ENCODE results near the gene SUN2. TPM values are rescaled to one million over a fixed set of nuclear protein-coding genes. Genes with fewer than 3 reads are reported as not detected.

SUN2 gene
- total and polyA plus RNA-seq, 9 of the 15 experiments (the other 6 are each of a cell fraction or from before 2014, with no cell fraction given), result 0.11 to 42.6 (median 16.7) TPM

- TF ChIP-seq, protein P1, sequence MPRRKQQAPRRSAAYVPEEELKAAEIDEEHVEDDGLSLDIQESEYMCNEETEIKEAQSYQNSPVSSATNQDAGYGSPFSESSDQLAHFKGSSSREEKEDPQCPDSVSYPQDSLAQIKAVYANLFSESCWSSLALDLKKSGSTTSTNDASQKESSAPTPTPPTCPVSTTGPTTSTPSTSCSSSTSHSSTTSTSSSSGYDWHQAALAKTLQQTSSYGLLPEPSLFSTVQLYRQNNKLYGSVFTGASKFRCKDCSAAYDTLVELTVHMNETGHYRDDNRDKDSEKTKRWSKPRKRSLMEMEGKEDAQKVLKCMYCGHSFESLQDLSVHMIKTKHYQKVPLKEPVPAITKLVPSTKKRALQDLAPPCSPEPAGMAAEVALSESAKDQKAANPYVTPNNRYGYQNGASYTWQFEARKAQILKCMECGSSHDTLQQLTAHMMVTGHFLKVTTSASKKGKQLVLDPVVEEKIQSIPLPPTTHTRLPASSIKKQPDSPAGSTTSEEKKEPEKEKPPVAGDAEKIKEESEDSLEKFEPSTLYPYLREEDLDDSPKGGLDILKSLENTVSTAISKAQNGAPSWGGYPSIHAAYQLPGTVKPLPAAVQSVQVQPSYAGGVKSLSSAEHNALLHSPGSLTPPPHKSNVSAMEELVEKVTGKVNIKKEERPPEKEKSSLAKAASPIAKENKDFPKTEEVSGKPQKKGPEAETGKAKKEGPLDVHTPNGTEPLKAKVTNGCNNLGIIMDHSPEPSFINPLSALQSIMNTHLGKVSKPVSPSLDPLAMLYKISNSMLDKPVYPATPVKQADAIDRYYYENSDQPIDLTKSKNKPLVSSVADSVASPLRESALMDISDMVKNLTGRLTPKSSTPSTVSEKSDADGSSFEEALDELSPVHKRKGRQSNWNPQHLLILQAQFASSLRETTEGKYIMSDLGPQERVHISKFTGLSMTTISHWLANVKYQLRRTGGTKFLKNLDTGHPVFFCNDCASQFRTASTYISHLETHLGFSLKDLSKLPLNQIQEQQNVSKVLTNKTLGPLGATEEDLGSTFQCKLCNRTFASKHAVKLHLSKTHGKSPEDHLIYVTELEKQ (CRISPR knock-in tag; IDR thresholded peaks at IDR 0.05), result no peak
- TF ChIP-seq TBP (optimal IDR thresholded peaks at IDR 0.05; ENCODE audit: low read depth, low read length), result no peak
- TF ChIP-seq BRD4 (IDR thresholded peaks at IDR 0.05), result no peak
- TF ChIP-seq ARID3A (IDR thresholded peaks at IDR 0.05; ENCODE audit: borderline replicate concordance, low read depth, low read length), result no peak
Observed at GRCh38 chr22:38709306-38709705, 46.5 kb downstream of the SUN2 start (continued).

DNA sequence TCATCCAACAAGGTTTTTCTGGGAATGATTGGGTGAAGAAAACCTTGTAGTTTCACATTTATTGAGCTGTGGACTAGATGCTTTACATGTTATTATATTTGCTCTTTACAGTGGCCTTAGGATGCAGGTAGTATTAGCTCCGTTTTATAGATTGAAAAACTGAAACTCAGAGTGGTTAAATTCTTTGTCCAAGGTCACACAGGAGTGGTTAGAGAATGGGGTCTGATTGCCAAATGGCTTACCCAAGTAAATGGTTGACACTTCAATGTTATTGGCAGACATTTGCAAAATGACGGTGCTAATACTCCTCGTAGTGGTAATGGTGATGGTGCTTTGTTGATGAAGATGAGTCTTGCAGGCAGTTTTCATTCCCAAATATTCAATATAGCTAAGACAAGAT lies 47.8 kb downstream of the SUN2 start:
- 54% methylated on average over 3 of the region's 3 CpGs for WGBS (ENCODE audit: insufficient coverage, low coverage, missing lambda C conversion rate)
- DNase-seq (ENCODE audit: extremely low read depth in 1 of 4, low spot score in 3 of 4) (no peak), ATAC-seq (no peak)

More for the DNA sequence above, 47.8 kb downstream of the SUN2 start:
- intact Hi-C loops (cut with micrococcal nuclease), result no loop called here
- H3K9me3 ChIP-seq (replicated peaks; ENCODE audit: control insufficient read depth, insufficient read depth, low read depth, low read length), result no peaks in the 10 kb centered on the region
- ChIA-PET POLR2A (interaction anchor here (0.9 to 2.7 kb wide), 8 partner anchors 8 to 51 kb away, joined by 3 to 9 read pairs (median 4); no protein-coding TSS in a partner anchor), CTCF (ENCODE audit: low intra/inter-chr PET ratio) (no interaction called here)
- peaks cover 29% of the 10 kb centered on the region for H4K20me1 ChIP-seq (replicated peaks; ENCODE audit: control insufficient read depth, insufficient read depth, low read length)
- BruUV-seq (replicated peaks), result no TSS peak
- in situ Hi-C loops (cut with MboI), result no loop called here
- peaks cover 72% of the 10 kb centered on the region for H3K79me2 ChIP-seq (ENCODE audit: control insufficient read depth, insufficient read depth, low read length)
- H3K36me3 ChIP-seq (ENCODE audit: control insufficient read depth, insufficient read depth, low read length), result peaks cover 38% of the 10 kb centered on the region; the same call in 2 of the 3 replicates
- H3K4me3 ChIP-seq, result peak overlapping the region; percentile 94; the same call in 1 of the 2 replicates
- no peaks in the 10 kb centered on the region for H3K9me1 ChIP-seq (ENCODE audit: control insufficient read depth, insufficient read depth, low read length)
- FAIRE-seq, result no peak
- TF ChIP-seq ZNF347 (CRISPR knock-in tag; IDR thresholded peaks at IDR 0.05; ENCODE audit: low read depth) (no peak), POLR3G (IDR thresholded peaks at IDR 0.05; ENCODE audit: extremely low read depth, insufficient read length, insufficient replicate concordance) (no peak), ZNF707 (CRISPR knock-in tag; conservative IDR thresholded peaks at IDR 0.05) (no peak), RBM25 (IDR thresholded peaks at IDR 0.05; ENCODE audit: low read depth, low read length, severe bottlenecking) (peak; percentile 85), ZNF165 (CRISPR knock-in tag; IDR thresholded peaks at IDR 0.05; ENCODE audit: borderline replicate concordance) (no peak), ZNF785 (CRISPR knock-in tag; IDR thresholded peaks at IDR 0.05) (no peak), BRD4 (IDR thresholded peaks at IDR 0.05) (no peak), BCOR (IDR thresholded peaks at IDR 0.05) (peak; percentile 80; the same call in 1 of the 2 replicates), NCOA1 (IDR thresholded peaks at IDR 0.05; ENCODE audit: low read depth) (no peak), GATAD2A (IDR thresholded peaks at IDR 0.05) (no peak), NONO (IDR thresholded peaks at IDR 0.05; ENCODE audit: low read depth in 2 of 2, low read length in 1 of 2) (no peak), KHSRP (IDR thresholded peaks at IDR 0.05) (no peak), ZFP36 (IDR thresholded peaks at IDR 0.05; ENCODE audit: low read depth, low read length, partially characterized antibody) (peak; percentile 48), KDM1A (IDR thresholded peaks at IDR 0.05) (peak in 1 of 2 experiments; percentile 31; a peak in 1 of 4 replicates)
- peak overlapping the region; percentile 91 for H3K4me2 ChIP-seq (ENCODE audit: insufficient read depth, low read length)
- H3K27me3 ChIP-seq (ENCODE audit: control insufficient read depth in 2 of 2, insufficient read depth in 2 of 2, low read length in 2 of 2), result no peaks in the 10 kb centered on the region
- H2AFZ ChIP-seq (ENCODE audit: low read depth, low read length), result no peak overlapping the region
- peak overlapping the region in 1 of 2 experiments; percentile 86; a peak in 2 of 4 replicates for H3K9ac ChIP-seq (ENCODE audit: insufficient read depth in 1 of 2, low read depth in 2 of 2, low read length in 2 of 2)
- H3K27ac ChIP-seq (ENCODE audit: extremely low read depth, low read depth, low read length), result no peak overlapping the region
- H3K4me1 ChIP-seq (replicated peaks in 1 of 2; ENCODE audit: control insufficient read depth in 2 of 2, insufficient read depth in 2 of 2, low read length in 2 of 2), result peaks cover 28 to 46% of the 10 kb centered on the region in 2 experiments; a peak in 4 of 5 replicates
